PC-9 (cell line): ENCODE measurements around the gene RNF19B. TPM values are rescaled to one million over a fixed set of nuclear protein-coding genes. Genes with fewer than 3 reads are reported as not detected.
A peak's percentile ranks its signal among the peaks of the same experiment; 100 is the strongest.

Experiments used
- BruUV-seq: library from RNA; stranded (reverse); fragments of 400-500 nt; replicated peaks from 2 replicates; lab custom pipeline; 2021; lab: Mats Ljungman, UMichigan
- CTCF ChIA-PET: fragments of 300-600 bp; sonication (Branson Sonifier 250); formaldehyde crosslinking; loops from one replicate; lab custom pipeline; 2022; ENCODE audit warnings: antibody characterized with exemption; lab: Charles Lee
- POLR2A ChIA-PET: fragments of 300-600 bp; sonication (Branson Sonifier 250); formaldehyde crosslinking; loops from one replicate; lab custom pipeline; 2022; ENCODE audit warnings: antibody characterized with exemption; ENCODE audit not compliant: unreplicated experiment; lab: Charles Lee
- DNase-seq, 2 experiments: peaks; one replicate each; pipeline versions ENCODE4 v3.0.0 to v3.0.0-alpha.2; 2015 to 2022; ENCODE audit warnings: mixed read lengths in 1 of 2
- H2AFZ ChIP-seq: fragments of 200-600 bp; sonication (generic); 2 replicates; pipeline ENCODE4 v1.8.1; 2017; ENCODE audit warnings: antibody characterized with exemption
- H3F3A ChIP-seq: fragments of 200-600 bp; sonication (generic); 2 replicates; pipeline ENCODE4 v1.8.1; 2017; ENCODE audit warnings: antibody characterized with exemption, mild to moderate bottlenecking, low read depth; ENCODE audit not compliant: insufficient read depth
- H3K27ac ChIP-seq: fragments of 200-600 bp; sonication (generic); 2 replicates; pipeline ENCODE4 v1.6.1; 2016; ENCODE audit warnings: mixed run types
- H3K27me3 ChIP-seq: fragments of 200-600 bp; sonication (generic); 2 replicates; pipeline ENCODE4 v1.6.1; 2016; ENCODE audit warnings: low read depth, mixed run types; ENCODE audit not compliant: insufficient read depth
- H3K36me3 ChIP-seq: fragments of 200-600 bp; sonication (generic); 2 replicates; pipeline ENCODE4 v1.6.1; 2016; ENCODE audit warnings: low read depth, mixed run types
- H3K4me1 ChIP-seq: fragments of 200-600 bp; sonication (generic); replicated peaks from 2 replicates; pipeline ENCODE4 v1.6.1; 2016; ENCODE audit warnings: mixed run types; ENCODE audit not compliant: insufficient read depth
- H3K4me2 ChIP-seq: fragments of 200-600 bp; sonication (generic); 2 replicates; pipeline ENCODE4 v1.6.1; 2017; ENCODE audit warnings: mixed run types
- H3K4me3 ChIP-seq: fragments of 200-600 bp; sonication (generic); 2 replicates; pipeline ENCODE4 v1.6.1; 2016; ENCODE audit warnings: mixed run types
- H3K79me2 ChIP-seq: fragments of 200-600 bp; sonication (generic); 2 replicates; pipeline ENCODE4 v1.6.1; 2017; ENCODE audit warnings: low read depth, mixed run types
- H3K9me2 ChIP-seq: fragments of 200-600 bp; sonication (generic); 2 replicates; pipeline ENCODE4 v1.8.1; 2017; ENCODE audit warnings: mild to moderate bottlenecking; ENCODE audit not compliant: insufficient read depth
- H3K9me3 ChIP-seq: fragments of 200-600 bp; sonication (generic); 2 replicates; pipeline ENCODE4 v1.8.1; 2016; ENCODE audit warnings: low read depth; ENCODE audit not compliant: insufficient read depth
- H4K20me1 ChIP-seq: fragments of 200-600 bp; sonication (generic); 2 replicates; pipeline ENCODE4 v1.8.1; 2017; ENCODE audit not compliant: insufficient read depth
- CTCF ChIP-seq: fragments of 200-600 bp; sonication (generic); conservative IDR thresholded peaks from 2 replicates; pipeline ENCODE4 v1.6.1; 2017; ENCODE audit warnings: mixed run types, antibody characterized with exemption, mild to moderate bottlenecking, moderate library complexity
- EZH2 ChIP-seq: fragments of 200-600 bp; sonication (generic); IDR thresholded peaks from 2 replicates; pipeline ENCODE4 v1.8.0; 2017; ENCODE audit warnings: antibody characterized with exemption, low read depth
- intact Hi-C: fragments of 100-400 bp; cut with micrococcal nuclease; formaldehyde crosslinking; loops from one replicate; pipeline ENCODE4 v1.10.0; 2022; ENCODE audit not compliant: unreplicated experiment
- total RNA-seq: library from RNA; stranded (reverse); gene quantifications from 2 replicates; pipeline ENCODE4 v1.2.3, GENCODE V29; 2021

Gene RNF19B
- total RNA-seq, 1 experiment from 2014 or later, result 25.4 TPM

GRCh38 chr1:32900371-32900955, 64.1 kb downstream of the RNF19B start:
- Histone ChIP-seq H2AFZ (peak overlapping the region; percentile 94), H3K27me3 (no peaks in the 10 kb centered on the region), H3K27ac (no peak overlapping the region), H4K20me1 (no peaks in the 10 kb centered on the region; the same call in 1 of the 2 replicates), H3K4me3 (peak overlapping the region; percentile 97), H3K9me2 (no peaks in the 10 kb centered on the region), H3K4me1 (no peaks in the 10 kb centered on the region), H3K9me3 (no peaks in the 10 kb centered on the region), H3F3A (peaks cover 14% of the 10 kb centered on the region; the same call in 1 of the 2 replicates), H3K79me2 (0 out of 2 replicates have a peak, but pooled peaks cover 8% of the 10 kb centered on the region), H3K4me2 (peak overlapping the region; percentile 86), H3K36me3 (no peaks in the 10 kb centered on the region)
- intact Hi-C loops, result no loop called here
- ChIA-PET POLR2A (no interaction called here), CTCF (no interaction called here)
- BruUV-seq, result TSS peak; percentile 37
- TF ChIP-seq CTCF (no peak), EZH2 (no peak)
- DNase-seq, result no peak

GRCh38 chr1:32899586-32900296, 64.9 kb downstream of the RNF19B start:
- CTCF ChIA-PET, result interaction anchor here (1.4 kb wide), 1 partner anchor 21 kb away, joined by 5 read pairs; no protein-coding TSS in a partner anchor

More at GRCh38 chr1:32899586-32900296, 64.9 kb downstream of the RNF19B start:
- Histone ChIP-seq H3K79me2 (0 out of 2 replicates have a peak, but pooled peaks cover 8% of the 10 kb centered on the region), H3K4me2 (peak overlapping the region; percentile 86), H3K9me3 (no peaks in the 10 kb centered on the region), H2AFZ (no peak overlapping the region), H3K27ac (no peak overlapping the region), H3K9me2 (no peaks in the 10 kb centered on the region), H3K4me1 (no peaks in the 10 kb centered on the region), H3K27me3 (no peaks in the 10 kb centered on the region), H4K20me1 (no peaks in the 10 kb centered on the region; the same call in 1 of the 2 replicates), H3K36me3 (no peaks in the 10 kb centered on the region), H3F3A (peaks cover 7% of the 10 kb centered on the region; the same call in 1 of the 2 replicates), H3K4me3 (peak overlapping the region; percentile 97; the same call in 1 of the 2 replicates)
- no peak for DNase-seq
- intact Hi-C loops, result no loop called here
- TF ChIP-seq EZH2, result no peak
- TF ChIP-seq CTCF, result no peak
- POLR2A ChIA-PET, result no interaction called here
- BruUV-seq, result no TSS peak
